WERI-Rb-1 (cell line): Measurements from ENCODE around the gene SLC48A1.

ENCODE experiments used
- DNase-seq: peaks from one replicate; pipeline ENCODE4 v3.0.0-alpha.2; 2020
- H3K27ac ChIP-seq: fragments of 250-450 bp; sonication (Bioruptor Pico); 2 replicates; pipeline ENCODE4 v1.5.1; 2020; ENCODE audit warnings: mild to moderate bottlenecking, moderate library complexity
- H3K27me3 ChIP-seq: fragments of 250-450 bp; sonication (Bioruptor Pico); 2 replicates; pipeline ENCODE4 v1.5.1; 2021; ENCODE audit warnings: mild to moderate bottlenecking, low read depth, moderate library complexity; ENCODE audit not compliant: insufficient read depth, severe bottlenecking
- H3K36me3 ChIP-seq: fragments of 250-450 bp; sonication (Bioruptor Pico); 2 replicates; pipeline ENCODE4 v1.5.1; 2020; ENCODE audit warnings: mild to moderate bottlenecking, moderate library complexity
- H3K4me3 ChIP-seq: 2 replicates; pipeline ENCODE4 v1.5.1; 2011; ENCODE audit warnings: low read depth, mild to moderate bottlenecking, control low read depth, low read length
- H3K9me3 ChIP-seq: fragments of 250-450 bp; sonication (Bioruptor Pico); 2 replicates; pipeline ENCODE4 v1.5.1; 2021; ENCODE audit warnings: mild to moderate bottlenecking, moderate library complexity; ENCODE audit not compliant: severe bottlenecking
- TF ChIP-seq, protein P1 (sequence below): IDR thresholded peaks from 2 replicates; pipeline ENCODE4 v1.5.1; 2011; ENCODE audit warnings: low read depth, mild to moderate bottlenecking, control low read depth, inconsistent platforms, low read length

Gene SLC48A1

DNA sequence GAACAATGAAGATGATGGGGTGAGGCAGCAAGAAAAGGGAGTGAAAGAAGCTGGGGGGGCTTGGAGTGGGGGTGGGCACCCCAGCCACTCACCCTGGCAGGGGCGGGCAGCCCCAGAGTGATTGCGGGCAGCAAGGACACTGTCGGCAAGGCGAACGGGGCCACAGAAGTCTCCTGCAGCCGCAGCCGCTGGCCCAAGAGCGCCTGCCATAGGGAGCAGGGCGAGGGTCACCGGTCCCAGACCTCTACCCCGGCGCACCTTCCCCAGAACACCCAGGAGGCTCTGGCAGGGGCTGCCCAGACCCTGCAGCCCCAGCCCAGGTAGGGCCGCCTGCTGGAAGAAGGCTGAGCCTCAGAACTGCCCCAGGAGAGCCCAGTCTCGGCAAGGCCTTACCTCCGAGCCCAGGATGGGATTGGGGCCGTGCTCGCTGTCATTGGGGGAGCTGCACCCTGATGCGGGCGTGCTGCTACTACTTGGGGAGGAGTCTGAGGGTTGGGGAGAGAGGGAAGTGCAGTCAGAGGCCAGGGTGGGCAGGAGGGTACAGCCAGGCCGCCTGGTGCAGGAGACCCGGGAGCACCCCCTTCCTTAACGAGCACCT is 22.9 kb downstream of the SLC48A1 start:
- H3K9me3 ChIP-seq = no peaks in the 10 kb centered on the region
- no peak overlapping the region for H3K27ac ChIP-seq
- no peak overlapping the region for H3K4me3 ChIP-seq
- TF ChIP-seq, protein P1, sequence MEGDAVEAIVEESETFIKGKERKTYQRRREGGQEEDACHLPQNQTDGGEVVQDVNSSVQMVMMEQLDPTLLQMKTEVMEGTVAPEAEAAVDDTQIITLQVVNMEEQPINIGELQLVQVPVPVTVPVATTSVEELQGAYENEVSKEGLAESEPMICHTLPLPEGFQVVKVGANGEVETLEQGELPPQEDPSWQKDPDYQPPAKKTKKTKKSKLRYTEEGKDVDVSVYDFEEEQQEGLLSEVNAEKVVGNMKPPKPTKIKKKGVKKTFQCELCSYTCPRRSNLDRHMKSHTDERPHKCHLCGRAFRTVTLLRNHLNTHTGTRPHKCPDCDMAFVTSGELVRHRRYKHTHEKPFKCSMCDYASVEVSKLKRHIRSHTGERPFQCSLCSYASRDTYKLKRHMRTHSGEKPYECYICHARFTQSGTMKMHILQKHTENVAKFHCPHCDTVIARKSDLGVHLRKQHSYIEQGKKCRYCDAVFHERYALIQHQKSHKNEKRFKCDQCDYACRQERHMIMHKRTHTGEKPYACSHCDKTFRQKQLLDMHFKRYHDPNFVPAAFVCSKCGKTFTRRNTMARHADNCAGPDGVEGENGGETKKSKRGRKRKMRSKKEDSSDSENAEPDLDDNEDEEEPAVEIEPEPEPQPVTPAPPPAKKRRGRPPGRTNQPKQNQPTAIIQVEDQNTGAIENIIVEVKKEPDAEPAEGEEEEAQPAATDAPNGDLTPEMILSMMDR = no peak
- peaks cover 11% of the 10 kb centered on the region for H3K36me3 ChIP-seq
- no peaks in the 10 kb centered on the region for H3K27me3 ChIP-seq
- no peak for DNase-seq

DNA sequence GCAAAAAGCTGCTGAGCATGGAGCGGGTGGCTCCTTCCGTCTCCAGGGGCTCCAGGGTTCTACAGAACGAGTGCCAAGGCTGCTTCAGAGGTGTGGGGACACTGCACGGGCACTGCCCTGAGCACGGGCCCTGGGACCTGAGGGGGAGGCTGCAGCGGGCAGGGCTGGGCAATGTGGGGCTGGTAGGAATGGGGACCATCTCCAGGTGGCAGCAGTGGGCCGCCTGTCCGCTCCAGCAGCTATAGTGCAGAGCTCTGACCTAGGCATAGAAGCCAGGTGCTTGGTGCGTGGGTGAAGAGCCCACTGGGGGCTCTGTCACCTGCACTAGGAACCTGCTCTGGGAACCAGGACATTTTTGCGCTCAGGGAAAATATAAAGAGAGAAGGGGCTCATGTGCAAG is 24.4 kb downstream of the SLC48A1 start:
- H3K27ac ChIP-seq = no peak overlapping the region
- TF ChIP-seq, protein P1 = peak; percentile 62
- H3K9me3 ChIP-seq = no peaks in the 10 kb centered on the region
- DNase-seq = no peak
- H3K36me3 ChIP-seq = peaks cover 8% of the 10 kb centered on the region
- H3K27me3 ChIP-seq = no peaks in the 10 kb centered on the region
- H3K4me3 ChIP-seq = no peak overlapping the region

DNA sequence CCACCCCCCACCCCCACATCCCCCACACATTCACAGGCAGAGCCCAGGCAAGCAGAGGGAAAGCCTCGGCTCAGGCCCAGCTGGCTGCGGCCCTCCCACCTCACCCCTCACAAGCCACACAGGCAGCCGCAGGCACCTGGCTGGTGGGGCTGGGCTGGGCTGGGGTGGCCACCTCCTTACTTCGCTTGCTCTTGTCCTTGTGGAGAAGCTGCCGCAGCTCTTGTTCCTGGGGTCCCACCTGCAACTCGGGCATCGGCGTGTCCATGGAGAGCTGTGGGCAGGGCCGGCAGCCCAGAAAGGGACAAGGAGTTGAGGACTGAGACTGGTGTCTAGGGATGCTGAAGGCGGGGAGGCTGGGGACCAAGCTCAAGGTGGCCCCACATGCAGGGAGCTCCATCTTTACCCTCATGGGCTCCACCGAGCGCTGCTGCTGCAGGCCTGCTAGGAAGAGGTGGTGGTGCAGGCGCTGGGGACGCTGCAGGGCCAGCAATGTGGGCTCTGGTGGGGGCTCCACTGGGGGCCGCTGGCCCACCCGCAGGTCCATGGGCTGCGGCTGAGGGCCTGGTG is 25.4 kb downstream of the SLC48A1 start:
- H3K27ac ChIP-seq = no peak overlapping the region
- TF ChIP-seq, protein P1 = no peak
- DNase-seq = no peak
- no peaks in the 10 kb centered on the region for H3K9me3 ChIP-seq
- no peak overlapping the region for H3K4me3 ChIP-seq
- peaks cover 5% of the 10 kb centered on the region for H3K36me3 ChIP-seq
- H3K27me3 ChIP-seq = no peaks in the 10 kb centered on the region

DNA sequence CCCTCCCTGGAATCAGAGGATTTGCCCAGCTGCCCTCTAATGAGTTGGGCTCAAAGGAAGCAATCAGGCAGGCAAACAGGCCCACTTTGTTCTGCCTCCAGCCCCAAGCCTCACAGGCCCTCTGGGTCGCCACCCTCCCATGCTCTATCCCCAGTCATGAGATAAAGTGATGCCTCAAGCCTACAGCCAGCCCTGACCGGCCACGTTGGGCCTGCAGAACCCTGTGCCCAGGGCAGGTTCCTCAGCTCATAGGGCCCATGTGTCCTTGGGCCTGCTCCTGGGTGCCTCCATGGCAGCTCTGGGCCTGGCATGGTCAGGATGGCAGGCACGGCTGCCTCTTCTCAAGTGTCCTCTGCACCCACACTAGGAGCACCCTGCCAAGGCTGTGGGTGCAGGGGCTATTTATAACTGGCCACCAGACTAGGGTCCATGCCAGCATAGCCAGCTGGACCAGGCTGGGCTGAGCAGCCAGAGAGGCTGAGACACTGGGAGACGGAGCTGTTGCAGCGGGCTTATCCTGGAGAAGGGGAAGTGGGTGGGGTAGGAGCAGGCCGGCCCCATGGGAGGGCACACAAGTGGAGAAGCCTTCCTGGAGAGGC is 26.4 kb downstream of the SLC48A1 start:
- TF ChIP-seq, protein P1 = no peak
- H3K27ac ChIP-seq = no peak overlapping the region
- DNase-seq = no peak

DNA sequence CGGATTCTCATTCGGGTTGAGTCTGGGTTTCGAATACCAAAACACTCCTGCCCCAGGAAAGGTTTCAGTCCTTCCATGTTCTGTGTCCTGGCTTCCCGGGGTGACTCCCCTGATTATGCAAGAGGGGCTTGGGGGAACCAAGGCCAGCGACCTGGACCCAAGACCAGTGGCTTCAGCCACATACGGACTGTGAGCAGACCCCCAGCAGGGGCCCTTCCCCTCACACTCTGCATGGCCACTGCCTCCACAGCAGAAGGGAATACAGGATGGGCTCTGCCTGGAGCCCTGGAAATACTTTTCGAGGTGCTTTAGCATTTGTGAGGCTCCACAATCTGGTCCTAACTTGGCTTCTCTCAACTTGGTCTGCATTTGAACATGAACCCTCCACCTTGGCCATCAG is 27.5 kb downstream of the SLC48A1 start:
- no peak overlapping the region for H3K27ac ChIP-seq
- no peaks in the 10 kb centered on the region; the same call in 1 of the 2 replicates for H3K36me3 ChIP-seq
- DNase-seq = no peak
- no peaks in the 10 kb centered on the region for H3K27me3 ChIP-seq
- no peak overlapping the region for H3K4me3 ChIP-seq
- no peaks in the 10 kb centered on the region for H3K9me3 ChIP-seq
- TF ChIP-seq, protein P1 = no peak

More for the DNA sequence above, 26.4 kb downstream of the SLC48A1 start:
- Histone ChIP-seq H3K27me3 (no peaks in the 10 kb centered on the region), H3K36me3 (no peaks in the 10 kb centered on the region; the same call in 1 of the 2 replicates), H3K9me3 (no peaks in the 10 kb centered on the region), H3K4me3 (no peak overlapping the region)
